Medulla oblongata (tissue), 1 donor: ENCODE data around the gene CLPTM1L.

Experiments
- DNase-seq: peaks from one replicate; pipeline ENCODE4 v3.0.0-alpha.2; 2015; ENCODE audit errors: extremely low spot score

CLPTM1L gene

GRCh38 chr5:1344975-1345838 lies at the start of gene CLPTM1L:
TSS of gene CLPTM1L (minus strand) at chr5:1345099. CDS start at chr5:1344841, 258 bp downstream.
- peak; percentile 91 for DNase-seq

DNA sequence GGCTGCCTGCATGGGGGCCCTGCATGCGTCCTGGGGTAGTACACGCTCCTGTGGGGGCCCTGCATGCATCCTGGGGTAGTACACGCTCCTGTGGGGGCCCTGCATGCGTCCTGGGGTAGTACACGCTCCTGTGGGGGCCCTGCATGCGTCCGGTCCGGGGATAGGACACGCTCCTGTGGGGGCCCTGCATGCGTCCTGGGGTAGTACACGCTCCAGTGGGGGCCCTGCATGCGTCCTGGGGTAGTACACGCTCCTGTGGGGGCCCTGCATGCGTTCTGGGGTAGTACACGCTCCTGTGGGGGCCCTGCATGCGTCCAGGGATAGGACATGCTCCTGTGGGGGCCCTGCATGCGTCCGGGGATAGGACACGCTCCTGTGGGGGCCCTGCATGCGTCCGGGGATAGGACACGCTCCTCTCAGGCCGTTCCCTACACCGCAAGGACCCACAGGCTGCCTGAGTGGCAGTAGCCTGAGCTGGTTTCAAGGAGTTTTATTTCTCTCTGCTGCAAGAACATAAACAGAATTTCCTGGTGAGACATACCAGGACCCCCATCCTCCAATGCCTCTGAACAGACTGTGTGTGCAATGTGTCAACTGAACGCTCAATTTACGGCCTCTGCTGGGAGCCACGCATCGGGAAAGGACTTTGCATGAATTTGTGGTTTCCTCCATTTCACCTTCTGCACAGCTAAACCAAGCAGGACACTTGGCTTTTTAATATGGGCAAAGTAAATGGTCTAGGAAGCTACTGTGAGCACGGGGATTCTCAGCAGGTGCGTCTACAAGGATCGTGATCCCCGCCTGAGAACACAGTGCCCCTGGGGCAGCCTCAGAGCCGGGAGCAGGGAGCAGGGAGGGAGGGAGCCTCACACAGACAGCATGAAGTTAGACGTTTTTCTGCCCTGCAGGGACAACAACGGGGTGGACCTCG lies 48.9 kb upstream of the CLPTM1L start:
- DNase-seq, result no peak

DNA sequence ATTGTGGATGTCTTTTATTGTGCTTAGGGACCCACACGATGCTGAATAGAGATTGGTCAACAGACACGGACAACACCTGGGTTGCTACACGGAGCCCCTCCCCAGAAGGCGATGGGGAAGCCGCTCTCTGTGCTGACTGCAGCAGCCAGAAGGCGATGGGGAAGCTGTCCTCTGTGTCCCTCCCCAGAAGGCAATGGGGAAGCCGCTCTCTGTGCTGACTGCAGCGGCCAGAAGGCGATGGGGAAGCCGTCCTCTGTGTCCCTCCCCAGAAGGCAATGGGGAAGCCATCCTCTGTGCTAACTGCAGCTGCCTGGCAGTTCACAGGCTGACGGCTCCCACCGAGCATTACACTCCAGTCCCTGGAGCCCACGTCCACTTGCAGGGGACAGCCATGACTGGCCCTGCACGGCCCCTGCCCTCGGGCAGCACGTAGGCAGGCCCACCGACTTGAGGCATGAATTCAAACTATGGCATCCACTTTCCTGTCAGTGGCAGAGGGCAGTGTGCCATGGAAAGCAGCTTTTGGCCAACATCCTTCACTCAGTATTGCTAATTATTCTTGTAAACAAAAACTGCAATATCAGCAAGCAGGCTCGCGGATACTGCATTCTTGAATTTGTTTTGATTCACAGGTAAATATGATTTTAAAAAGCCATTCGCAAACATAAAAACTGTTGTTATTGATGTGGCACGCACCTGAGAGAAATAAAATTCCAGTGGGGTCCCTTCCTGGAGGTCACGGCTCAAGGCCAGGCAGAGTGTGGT lies 48.1 kb upstream of the CLPTM1L start:
- DNase-seq, result no peak

- no peak for DNase-seq
These were observed 47.4 kb upstream of the CLPTM1L start for GRCh38 chr5:1392261-1392660.

GRCh38 chr5:1391691-1392090 lies 46.8 kb upstream of the CLPTM1L start:
- no peak for DNase-seq

- no peak for DNase-seq
These were observed 46.1 kb upstream of the CLPTM1L start for GRCh38 chr5:1390861-1391600.

DNA sequence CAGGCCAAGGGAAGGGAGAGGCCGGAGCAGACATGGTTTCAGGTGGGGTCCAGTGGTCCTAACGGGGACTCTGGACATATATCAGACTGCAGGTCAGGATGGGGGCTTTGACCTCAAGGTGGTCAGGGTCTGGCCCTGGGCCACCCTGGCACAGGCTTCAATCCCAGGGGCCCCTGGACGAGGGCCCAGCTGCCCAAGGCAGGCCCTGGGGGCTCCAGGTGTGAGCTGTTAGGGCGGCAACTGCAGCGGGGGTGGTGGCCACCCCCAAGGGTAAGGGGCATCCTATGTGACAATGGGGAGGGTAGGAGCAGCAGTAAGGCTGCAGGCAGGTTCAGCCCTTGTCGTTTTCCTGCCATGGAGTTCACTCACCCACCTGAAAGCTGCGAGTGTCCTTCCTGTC lies 45.4 kb upstream of the CLPTM1L start:
- no peak for DNase-seq

DNA sequence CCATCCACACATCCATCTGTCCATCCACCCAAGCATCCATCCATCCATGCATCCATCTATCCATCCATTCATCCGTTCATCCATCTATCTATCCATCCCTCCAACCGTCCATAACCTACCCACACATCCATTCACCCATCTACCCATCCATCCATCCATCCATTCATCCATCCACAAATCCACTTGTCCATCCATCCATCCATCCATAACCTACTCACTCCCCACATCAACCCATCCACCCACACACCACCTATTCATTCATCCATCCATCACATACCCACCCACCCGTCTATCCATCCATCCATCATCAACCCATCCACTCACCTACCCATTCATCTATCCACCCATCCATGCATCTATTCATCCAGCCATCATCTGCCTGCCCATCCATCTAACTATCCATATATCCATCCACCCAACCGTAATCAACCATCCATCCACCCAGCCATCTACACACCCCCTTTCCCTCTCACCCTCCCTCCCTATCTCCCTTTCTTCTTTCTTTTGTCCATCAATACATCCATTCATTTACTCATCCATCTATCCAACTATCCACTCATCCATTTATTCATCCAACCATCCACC lies 43.6 kb upstream of the CLPTM1L start:
- no peak for DNase-seq

GRCh38 chr5:1387876-1388275 lies 43.0 kb upstream of the CLPTM1L start:
- no peak for DNase-seq

GRCh38 chr5:1387059-1387755 lies 42.3 kb upstream of the CLPTM1L start:
- DNase-seq, result no peak

- peak; percentile 64 for DNase-seq
These were observed 41.4 kb upstream of the CLPTM1L start for GRCh38 chr5:1386274-1386717.

GRCh38 chr5:1385395-1386273 lies 40.7 kb upstream of the CLPTM1L start:
- DNase-seq, result peak; percentile 82

DNA sequence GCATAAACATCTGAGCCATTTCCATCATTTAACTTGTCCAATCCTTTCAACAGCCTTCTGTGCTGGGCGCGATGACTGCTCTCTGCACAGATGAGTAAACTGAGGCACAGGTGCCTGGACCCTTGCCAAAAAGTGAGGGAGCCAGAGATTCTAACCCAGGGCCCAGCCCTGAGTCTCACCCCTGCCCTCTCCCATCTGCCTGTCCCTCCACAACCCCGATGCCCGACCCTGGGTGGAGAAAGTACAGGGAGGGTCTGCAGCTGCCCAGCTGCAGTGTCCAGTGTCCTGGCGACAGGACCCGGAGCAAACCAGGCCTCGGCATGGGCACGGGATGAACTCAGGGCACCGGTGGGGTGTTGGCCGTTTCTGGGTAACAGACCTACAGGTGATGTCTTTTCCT lies 39.6 kb upstream of the CLPTM1L start:
- no peak for DNase-seq

DNA sequence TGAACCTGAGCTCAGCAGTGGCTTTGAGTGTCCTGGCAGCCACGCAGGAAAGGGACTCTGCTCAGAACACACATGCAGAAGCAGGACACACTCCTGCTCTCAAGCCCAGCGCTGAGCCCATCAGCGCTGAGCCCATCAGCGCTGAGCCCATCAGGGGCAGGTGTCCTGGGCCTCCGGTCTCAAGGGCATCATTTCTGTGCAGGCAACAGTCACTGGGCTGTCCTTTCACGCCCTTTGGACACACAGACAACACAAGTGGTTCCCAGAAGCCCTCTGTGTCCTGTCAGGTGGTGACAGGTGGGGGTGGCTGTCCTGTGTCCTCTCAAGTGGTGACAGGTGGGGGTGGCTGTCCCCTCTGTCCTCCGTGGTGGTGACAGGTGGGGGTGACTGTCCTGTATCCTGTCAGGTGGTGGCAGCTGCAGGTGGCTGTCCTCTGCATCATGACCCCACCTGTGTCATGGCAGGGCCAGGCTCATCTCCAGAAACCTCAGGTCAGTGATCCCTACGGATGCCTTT lies 39.0 kb upstream of the CLPTM1L start:
- DNase-seq, result no peak

DNA sequence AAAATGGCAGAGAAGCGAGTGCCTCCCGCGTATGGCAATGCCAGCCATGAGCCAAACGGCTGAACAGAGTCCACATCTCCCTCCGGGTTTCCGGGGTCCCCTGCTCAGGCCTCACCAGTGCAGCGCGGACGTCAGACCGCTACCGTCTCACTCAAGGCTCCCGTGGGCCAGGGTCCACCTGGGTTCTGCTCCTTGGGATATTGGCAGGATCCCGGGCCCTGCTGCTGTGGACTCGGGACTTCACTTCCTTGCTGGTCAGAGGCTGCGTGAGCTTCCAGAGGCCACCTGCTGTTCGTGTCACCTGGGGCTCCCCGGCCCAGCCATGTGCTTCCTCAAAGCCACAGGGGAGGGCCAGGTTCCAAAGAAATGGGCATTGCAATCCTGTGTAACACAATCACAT lies 38.4 kb upstream of the CLPTM1L start:
- DNase-seq, result no peak

GRCh38 chr5:1382248-1382700 lies 37.4 kb upstream of the CLPTM1L start:
- no peak for DNase-seq

GRCh38 chr5:1381370-1382247 lies 36.7 kb upstream of the CLPTM1L start:
- DNase-seq, result no peak

DNA sequence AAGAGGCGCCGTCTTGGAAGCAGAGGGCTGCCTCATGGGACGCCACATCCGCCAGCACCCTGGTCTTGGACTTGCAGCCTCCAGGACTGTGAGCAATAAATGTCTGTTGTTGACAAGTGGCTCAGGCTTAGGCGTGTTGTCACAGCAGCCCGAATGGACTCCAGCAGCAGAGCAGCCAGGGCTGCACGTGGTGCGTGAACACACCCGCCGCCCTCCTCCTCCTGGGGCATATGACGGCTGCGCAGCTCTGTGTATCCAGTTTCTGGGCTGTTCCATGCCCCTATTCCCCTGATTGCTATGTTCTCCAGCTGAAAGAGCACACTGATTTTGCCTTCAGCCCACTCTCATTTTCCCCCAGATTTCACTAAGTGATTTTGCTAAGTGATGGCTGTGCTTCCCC lies 36.0 kb upstream of the CLPTM1L start:
- DNase-seq, result no peak
